HEK293 (cell line): ENCODE results near the gene CCDC9B.

ENCODE experiments used
- CTCF ChIA-PET: fragments of 350-600 bp; formaldehyde crosslinking; extraction: SDS; loops from one replicate; lab custom pipeline; 2021; ENCODE audit warnings: antibody characterized with exemption; lab: Yijun Ruan, JAX
- POLR2A ChIA-PET: fragments of 300-600 bp; formaldehyde crosslinking; extraction: SDS; loops from one replicate; lab custom pipeline; 2020; ENCODE audit warnings: antibody characterized with exemption, inconsistent platforms; lab: Yijun Ruan, JAX
- H3K27ac ChIP-seq: fragments of 200-500 bp; sonication (Bioruptor generic); 2 replicates; pipeline ENCODE4 v1.5.1; 2014; ENCODE audit warnings: low read depth, low read length, control low read depth, inconsistent platforms; ENCODE audit errors: extremely low read depth
- H3K36me3 ChIP-seq, 2 experiments: fragments of 200-500 bp in 1 of 2; sonication (Bioruptor generic) in 1 of 2; 1 replicate in 1 of 2; 2 replicates in 1 of 2; pipeline ENCODE4 v1.5.1; 2014 to 2017; ENCODE audit warnings: inconsistent platforms in 2 of 2, low read length in 2 of 2; ENCODE audit not compliant: control insufficient read depth in 2 of 2, insufficient read depth in 1 of 2
- H3K4me1 ChIP-seq: fragments of 200-500 bp; sonication (Bioruptor generic); 2 replicates; pipeline ENCODE4 v1.5.1; 2014; ENCODE audit warnings: mild to moderate bottlenecking, low read length, inconsistent platforms; ENCODE audit not compliant: control insufficient read depth, insufficient read depth
- H3K4me3 ChIP-seq: 2 replicates; pipeline ENCODE4 v1.5.1; 2011; ENCODE audit warnings: low read depth, mild to moderate bottlenecking, control low read depth, low read length, moderate library complexity
- H3K9me3 ChIP-seq: fragments of 200-500 bp; sonication (Bioruptor generic); 2 replicates; pipeline ENCODE4 v1.5.1; 2014; ENCODE audit warnings: low read depth, low read length, inconsistent platforms; ENCODE audit not compliant: control insufficient read depth, insufficient read depth
- EGR2 ChIP-seq: fragments of 450-650 bp; formaldehyde crosslinking; IDR thresholded peaks from 2 replicates; pipeline ENCODE4 v1.5.1; 2016; ENCODE audit warnings: low read depth, missing biosample characterization, missing genetic modification characterization
- GLIS1 ChIP-seq: fragments of 450-650 bp; formaldehyde crosslinking; IDR thresholded peaks from 2 replicates; pipeline ENCODE4 v1.5.1; 2016; ENCODE audit warnings: missing biosample characterization, missing genetic modification characterization
- GLIS2 ChIP-seq: fragments of 450-650 bp; formaldehyde crosslinking; IDR thresholded peaks from 2 replicates; pipeline ENCODE4 v1.5.1; 2016; ENCODE audit warnings: missing biosample characterization, missing genetic modification characterization
- KLF1 ChIP-seq: fragments of 450-650 bp; formaldehyde crosslinking; IDR thresholded peaks from 2 replicates; pipeline ENCODE4 v1.5.1; 2016; ENCODE audit warnings: missing biosample characterization, missing genetic modification characterization
- KLF16 ChIP-seq: fragments of 450-650 bp; formaldehyde crosslinking; IDR thresholded peaks from 2 replicates; pipeline ENCODE4 v1.5.1; 2017; ENCODE audit warnings: missing biosample characterization, missing genetic modification characterization
- OSR2 ChIP-seq: fragments of 450-650 bp; formaldehyde crosslinking; IDR thresholded peaks from 2 replicates; pipeline ENCODE4 v1.5.1; 2016; ENCODE audit warnings: missing biosample characterization, missing genetic modification characterization
- PRDM1 ChIP-seq: fragments of 450-650 bp; formaldehyde crosslinking; IDR thresholded peaks from 2 replicates; pipeline ENCODE4; 2016; ENCODE audit warnings: missing biosample characterization, missing genetic modification characterization
- SALL2 ChIP-seq: fragments of 450-650 bp; formaldehyde crosslinking; IDR thresholded peaks from 2 replicates; pipeline ENCODE4 v1.5.0; 2017; ENCODE audit warnings: missing biosample characterization, mild to moderate bottlenecking, missing genetic modification characterization, borderline replicate concordance
- ZBTB17 ChIP-seq: fragments of 450-650 bp; formaldehyde crosslinking; IDR thresholded peaks from 2 replicates; pipeline ENCODE4 v1.5.1; 2016; ENCODE audit warnings: missing biosample characterization, missing genetic modification characterization
- ZBTB20 ChIP-seq: fragments of 450-650 bp; formaldehyde crosslinking; IDR thresholded peaks from 2 replicates; pipeline ENCODE4 v1.5.1; 2016; ENCODE audit warnings: missing biosample characterization, missing genetic modification characterization
- ZBTB48 ChIP-seq: fragments of 450-650 bp; formaldehyde crosslinking; IDR thresholded peaks from 2 replicates; pipeline ENCODE4 v1.5.1; 2016; ENCODE audit warnings: missing biosample characterization, missing genetic modification characterization
- ZFHX2 ChIP-seq: fragments of 450-650 bp; formaldehyde crosslinking; conservative IDR thresholded peaks from 2 replicates; pipeline ENCODE4 v1.5.1; 2016; ENCODE audit warnings: missing biosample characterization, missing genetic modification characterization
- ZIC2 ChIP-seq: fragments of 450-650 bp; formaldehyde crosslinking; IDR thresholded peaks from 2 replicates; pipeline ENCODE4 v1.5.1; 2016; ENCODE audit warnings: missing biosample characterization, missing genetic modification characterization
- ZNF138 ChIP-seq: fragments of 450-650 bp; formaldehyde crosslinking; IDR thresholded peaks from 2 replicates; pipeline ENCODE4 v1.5.1; 2016; ENCODE audit warnings: missing biosample characterization, missing genetic modification characterization, borderline replicate concordance
- ZNF211 ChIP-seq: fragments of 450-650 bp; formaldehyde crosslinking; IDR thresholded peaks from 2 replicates; pipeline ENCODE4 v1.5.1; 2016; ENCODE audit warnings: low read depth, missing biosample characterization, missing genetic modification characterization
- ZNF214 ChIP-seq: fragments of 450-650 bp; formaldehyde crosslinking; IDR thresholded peaks from 2 replicates; pipeline ENCODE4 v1.5.1; 2017; ENCODE audit warnings: missing biosample characterization, mild to moderate bottlenecking, missing genetic modification characterization, borderline replicate concordance
- ZNF248 ChIP-seq: fragments of 450-650 bp; formaldehyde crosslinking; IDR thresholded peaks from 2 replicates; pipeline ENCODE4 v1.5.1; 2017; ENCODE audit warnings: missing biosample characterization, missing genetic modification characterization
- ZNF311 ChIP-seq: fragments of 450-650 bp; formaldehyde crosslinking; IDR thresholded peaks from 2 replicates; pipeline ENCODE4 v1.5.1; 2017; ENCODE audit warnings: missing biosample characterization, missing genetic modification characterization, borderline replicate concordance
- ZNF341 ChIP-seq: fragments of 450-650 bp; formaldehyde crosslinking; IDR thresholded peaks from 2 replicates; pipeline ENCODE4; 2016; ENCODE audit warnings: low read depth, missing biosample characterization, missing genetic modification characterization
- ZNF521 ChIP-seq: fragments of 450-650 bp; formaldehyde crosslinking; IDR thresholded peaks from 2 replicates; pipeline ENCODE4 v1.5.1; 2017; ENCODE audit warnings: missing biosample characterization, mild to moderate bottlenecking, missing genetic modification characterization
- ZNF600 ChIP-seq: fragments of 450-650 bp; formaldehyde crosslinking; IDR thresholded peaks from 2 replicates; pipeline ENCODE4 v1.5.1; 2016; ENCODE audit warnings: missing biosample characterization, missing genetic modification characterization
- ZNF747 ChIP-seq: fragments of 450-650 bp; formaldehyde crosslinking; IDR thresholded peaks from 2 replicates; pipeline ENCODE4 v1.5.1; 2016; ENCODE audit warnings: missing biosample characterization, missing genetic modification characterization
- ZNF768 ChIP-seq: fragments of 450-650 bp; formaldehyde crosslinking; IDR thresholded peaks from 2 replicates; pipeline ENCODE4 v1.5.1; 2018; ENCODE audit warnings: missing biosample characterization, mild to moderate bottlenecking, missing genetic modification characterization
- TF ChIP-seq, protein P1 (sequence below): fragments of 450-650 bp; formaldehyde crosslinking; IDR thresholded peaks from 2 replicates; pipeline ENCODE4 v1.5.1; 2017; ENCODE audit warnings: missing biosample characterization, missing genetic modification characterization
- TF ChIP-seq, protein P2 (sequence below): fragments of 450-650 bp; formaldehyde crosslinking; IDR thresholded peaks from 2 replicates; pipeline ENCODE4 v1.5.1; 2016; ENCODE audit warnings: missing biosample characterization, missing genetic modification characterization

Gene CCDC9B

DNA sequence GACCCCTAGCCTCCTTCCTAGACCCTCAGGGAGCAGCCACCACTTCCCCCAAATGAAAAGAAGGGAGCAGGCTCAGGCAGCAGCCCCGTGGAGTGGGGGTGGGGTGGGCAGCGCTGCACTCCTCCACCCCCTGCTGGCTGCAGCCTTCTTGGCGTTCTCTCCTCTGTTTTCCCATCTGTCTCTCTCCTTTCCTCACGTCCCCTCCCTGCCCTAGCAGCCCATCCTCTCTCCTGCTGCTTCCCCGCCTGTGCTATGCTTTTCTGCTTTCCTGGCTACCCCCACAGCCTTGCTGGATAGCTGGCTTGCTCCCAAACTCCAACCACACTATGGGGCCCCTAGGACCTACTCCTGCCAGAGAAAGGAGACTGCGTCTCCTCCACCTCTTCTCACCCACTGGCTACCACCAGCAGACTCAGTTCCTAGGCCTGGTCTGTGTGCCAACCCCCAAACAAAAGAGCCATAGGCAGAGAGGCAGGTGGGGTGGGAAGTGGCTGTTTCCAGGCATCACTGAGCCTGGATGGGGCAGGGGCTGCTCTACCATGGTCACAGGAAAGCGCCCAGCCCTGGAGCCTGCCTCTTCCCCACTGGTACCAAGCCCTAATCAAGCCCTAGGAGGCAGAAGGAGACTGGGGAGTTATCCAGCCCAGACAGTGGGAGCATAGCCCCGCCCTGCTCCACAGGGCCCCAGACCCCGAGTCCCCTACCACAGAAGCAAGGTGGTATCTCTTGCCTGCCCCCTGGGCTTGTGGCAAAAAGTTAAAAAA lies 13.9 kb upstream of the CCDC9B start:
- TF ChIP-seq OSR2 (no peak), ZNF311 (no peak), KLF16 (peak; percentile 39; the same call in 1 of the 2 replicates), GLIS1 (tag by site-specific recombination) (peak; percentile 92), SALL2 (tag by site-specific recombination) (no peak), PRDM1 (tag by site-specific recombination) (peak; percentile 86), ZBTB20 (tag by site-specific recombination) (0 out of 2 replicates have a peak, but pooled peaks have one; percentile 36), ZNF211 (tag by site-specific recombination) (no peak), ZBTB17 (tag by site-specific recombination) (peak; percentile 72), EGR2 (tag by site-specific recombination) (peak; percentile 32; the same call in 1 of the 2 replicates), KLF1 (peak; percentile 10; the same call in 1 of the 2 replicates), ZBTB48 (0 out of 2 replicates have a peak, but pooled peaks have one; percentile 28), ZFHX2 (peak; percentile 42), ZNF214 (tag by site-specific recombination) (no peak), ZIC2 (peak; percentile 95), GLIS2 (tag by site-specific recombination) (0 out of 2 replicates have a peak, but pooled peaks have one; percentile 15), ZNF747 (tag by site-specific recombination) (no peak), ZNF600 (tag by site-specific recombination) (0 out of 2 replicates have a peak, but pooled peaks have one; percentile 21), ZNF138 (no peak), ZNF521 (tag by site-specific recombination) (no peak), ZNF768 (no peak), ZNF341 (tag by site-specific recombination) (peak; percentile 89), ZNF248 (no peak)
- TF ChIP-seq, protein P1, sequence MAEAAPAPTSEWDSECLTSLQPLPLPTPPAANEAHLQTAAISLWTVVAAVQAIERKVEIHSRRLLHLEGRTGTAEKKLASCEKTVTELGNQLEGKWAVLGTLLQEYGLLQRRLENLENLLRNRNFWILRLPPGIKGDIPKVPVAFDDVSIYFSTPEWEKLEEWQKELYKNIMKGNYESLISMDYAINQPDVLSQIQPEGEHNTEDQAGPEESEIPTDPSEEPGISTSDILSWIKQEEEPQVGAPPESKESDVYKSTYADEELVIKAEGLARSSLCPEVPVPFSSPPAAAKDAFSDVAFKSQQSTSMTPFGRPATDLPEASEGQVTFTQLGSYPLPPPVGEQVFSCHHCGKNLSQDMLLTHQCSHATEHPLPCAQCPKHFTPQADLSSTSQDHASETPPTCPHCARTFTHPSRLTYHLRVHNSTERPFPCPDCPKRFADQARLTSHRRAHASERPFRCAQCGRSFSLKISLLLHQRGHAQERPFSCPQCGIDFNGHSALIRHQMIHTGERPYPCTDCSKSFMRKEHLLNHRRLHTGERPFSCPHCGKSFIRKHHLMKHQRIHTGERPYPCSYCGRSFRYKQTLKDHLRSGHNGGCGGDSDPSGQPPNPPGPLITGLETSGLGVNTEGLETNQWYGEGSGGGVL (tag by site-specific recombination) = peak; percentile 75
- TF ChIP-seq, protein P2, sequence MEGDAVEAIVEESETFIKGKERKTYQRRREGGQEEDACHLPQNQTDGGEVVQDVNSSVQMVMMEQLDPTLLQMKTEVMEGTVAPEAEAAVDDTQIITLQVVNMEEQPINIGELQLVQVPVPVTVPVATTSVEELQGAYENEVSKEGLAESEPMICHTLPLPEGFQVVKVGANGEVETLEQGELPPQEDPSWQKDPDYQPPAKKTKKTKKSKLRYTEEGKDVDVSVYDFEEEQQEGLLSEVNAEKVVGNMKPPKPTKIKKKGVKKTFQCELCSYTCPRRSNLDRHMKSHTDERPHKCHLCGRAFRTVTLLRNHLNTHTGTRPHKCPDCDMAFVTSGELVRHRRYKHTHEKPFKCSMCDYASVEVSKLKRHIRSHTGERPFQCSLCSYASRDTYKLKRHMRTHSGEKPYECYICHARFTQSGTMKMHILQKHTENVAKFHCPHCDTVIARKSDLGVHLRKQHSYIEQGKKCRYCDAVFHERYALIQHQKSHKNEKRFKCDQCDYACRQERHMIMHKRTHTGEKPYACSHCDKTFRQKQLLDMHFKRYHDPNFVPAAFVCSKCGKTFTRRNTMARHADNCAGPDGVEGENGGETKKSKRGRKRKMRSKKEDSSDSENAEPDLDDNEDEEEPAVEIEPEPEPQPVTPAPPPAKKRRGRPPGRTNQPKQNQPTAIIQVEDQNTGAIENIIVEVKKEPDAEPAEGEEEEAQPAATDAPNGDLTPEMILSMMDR (tag by site-specific recombination) = peak; percentile 79
- TF ChIP-seq, all 188 proteins: peak for 15
- POLR2A ChIA-PET = interaction anchor here (1.4 kb wide), 1 partner anchor 51 kb away, joined by 4 read pairs; the partner anchor contains the start of gene IVD

More for the DNA sequence above, 13.9 kb upstream of the CCDC9B start:
- CTCF ChIA-PET = interaction anchor here (0.6 to 2.9 kb wide), 13 partner anchors 11 to 1672 kb away, joined by 3 to 14 read pairs (median 4); no protein-coding TSS in a partner anchor
- H3K9me3 ChIP-seq = no peaks in the 10 kb centered on the region
- no peak overlapping the region for H3K4me3 ChIP-seq
- 0 out of 2 replicates have a peak, but pooled peaks cover 4% of the 10 kb centered on the region for H3K4me1 ChIP-seq
- no peak overlapping the region for H3K27ac ChIP-seq
- no peaks in the 10 kb centered on the region for H3K36me3 ChIP-seq
